ENCODE measurements around the gene SHROOM3. TPM values are rescaled to one million over a fixed set of nuclear protein-coding genes. Genes with fewer than 3 reads are reported as not detected.
A peak's percentile ranks its signal among the peaks of the same experiment; 100 is the strongest.

Gene SHROOM3
- total RNA-seq, 4 donors from 2014 or later = 52.0 to 444 (median 364) TPM

DNA sequence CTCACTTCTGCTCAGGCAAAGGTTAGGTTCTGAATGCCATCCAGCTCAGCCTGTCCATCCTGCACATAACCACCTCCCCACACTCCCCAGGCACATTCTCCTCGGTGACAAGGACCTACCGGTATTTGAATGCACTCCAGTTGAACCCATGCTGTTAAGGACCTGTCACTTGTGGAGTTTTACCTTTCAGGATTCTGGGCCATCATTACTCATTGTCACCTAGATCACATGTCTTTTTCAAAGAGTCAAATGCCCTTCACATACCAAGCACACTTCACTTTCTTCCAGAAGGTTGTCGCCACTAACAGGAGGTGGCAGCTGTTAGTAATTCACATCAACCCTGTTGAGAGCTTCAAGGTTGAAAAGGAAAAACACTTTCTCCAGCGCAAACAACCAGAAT, 244.7 kb downstream of the SHROOM3 start:
- peaks cover 0 to 11% (median 1%) of the 10 kb centered on the region in 4 donors for H3K4me1 ChIP-seq
- H3K4me3 ChIP-seq = no peak overlapping the region
- H3K27me3 ChIP-seq = no peaks in the 10 kb centered on the region
- H3K27ac ChIP-seq = no peak overlapping the region
- no peak for TF ChIP-seq POLR2A (IDR thresholded peaks at IDR 0.05)
- TF ChIP-seq, protein P1, sequence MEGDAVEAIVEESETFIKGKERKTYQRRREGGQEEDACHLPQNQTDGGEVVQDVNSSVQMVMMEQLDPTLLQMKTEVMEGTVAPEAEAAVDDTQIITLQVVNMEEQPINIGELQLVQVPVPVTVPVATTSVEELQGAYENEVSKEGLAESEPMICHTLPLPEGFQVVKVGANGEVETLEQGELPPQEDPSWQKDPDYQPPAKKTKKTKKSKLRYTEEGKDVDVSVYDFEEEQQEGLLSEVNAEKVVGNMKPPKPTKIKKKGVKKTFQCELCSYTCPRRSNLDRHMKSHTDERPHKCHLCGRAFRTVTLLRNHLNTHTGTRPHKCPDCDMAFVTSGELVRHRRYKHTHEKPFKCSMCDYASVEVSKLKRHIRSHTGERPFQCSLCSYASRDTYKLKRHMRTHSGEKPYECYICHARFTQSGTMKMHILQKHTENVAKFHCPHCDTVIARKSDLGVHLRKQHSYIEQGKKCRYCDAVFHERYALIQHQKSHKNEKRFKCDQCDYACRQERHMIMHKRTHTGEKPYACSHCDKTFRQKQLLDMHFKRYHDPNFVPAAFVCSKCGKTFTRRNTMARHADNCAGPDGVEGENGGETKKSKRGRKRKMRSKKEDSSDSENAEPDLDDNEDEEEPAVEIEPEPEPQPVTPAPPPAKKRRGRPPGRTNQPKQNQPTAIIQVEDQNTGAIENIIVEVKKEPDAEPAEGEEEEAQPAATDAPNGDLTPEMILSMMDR (IDR thresholded peaks at IDR 0.05) = no peak
- no peaks in the 10 kb centered on the region for H3K9me3 ChIP-seq
- DNase-seq = no peak
- H3K36me3 ChIP-seq = no peaks in the 10 kb centered on the region

DNA sequence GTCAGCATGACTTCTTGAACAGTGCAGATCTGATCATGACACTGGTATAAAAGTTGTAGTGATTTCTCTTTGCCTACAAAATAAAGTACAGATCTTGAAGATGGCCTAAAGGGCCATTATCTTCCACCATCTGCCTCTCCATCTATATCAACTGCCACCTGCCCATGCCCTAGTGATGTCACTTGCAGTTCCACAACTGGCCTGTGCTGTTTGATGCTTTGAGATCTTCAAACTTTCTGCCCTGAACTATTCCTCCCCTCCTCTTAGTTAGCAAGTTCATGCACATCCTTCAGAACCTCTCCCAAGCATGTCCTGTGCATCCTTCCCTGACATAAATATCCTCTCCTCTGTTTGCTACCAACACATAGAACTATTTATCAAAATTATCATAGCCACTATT, 245.9 kb downstream of the SHROOM3 start:
- Histone ChIP-seq H3K9me3 (no peaks in the 10 kb centered on the region), H3K27ac (no peak overlapping the region), H3K4me3 (no peak overlapping the region), H3K27me3 (no peaks in the 10 kb centered on the region), H3K4me1 (peaks cover 0 to 2% (median 0%) of the 10 kb centered on the region in 4 donors), H3K36me3 (no peaks in the 10 kb centered on the region)
- TF ChIP-seq POLR2A (IDR thresholded peaks at IDR 0.05) = no peak
- TF ChIP-seq, protein P1 (IDR thresholded peaks at IDR 0.05) = peak in 3 of 6 experiments; percentile 30 to 43 (median 39)
- no peak for DNase-seq

DNA sequence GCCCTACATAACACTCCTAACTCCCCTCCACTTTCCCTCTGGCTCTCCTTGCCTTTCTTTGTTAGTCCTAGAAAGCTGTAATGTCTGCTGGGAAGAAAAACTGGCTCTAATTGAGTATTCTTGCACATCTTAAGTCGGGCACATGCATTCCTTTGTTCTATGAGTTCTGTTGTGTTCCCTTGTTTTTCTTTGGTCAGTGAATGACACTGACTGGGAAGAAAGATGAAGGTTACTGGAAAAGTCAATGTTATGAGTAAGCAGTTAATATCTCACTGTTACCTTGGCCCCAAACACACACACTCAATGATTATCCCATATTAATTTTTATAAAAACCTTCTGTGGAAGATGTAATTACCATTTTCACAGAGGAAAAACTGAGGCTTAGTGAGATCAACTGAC, 247.0 kb downstream of the SHROOM3 start:
- Histone ChIP-seq H3K36me3 (no peaks in the 10 kb centered on the region), H3K9me3 (no peaks in the 10 kb centered on the region), H3K4me3 (no peak overlapping the region), H3K27ac (peak overlapping the region in 1 of 4 donors; percentile 70), H3K27me3 (no peaks in the 10 kb centered on the region), H3K4me1 (no peaks in the 10 kb centered on the region)
- no peak for DNase-seq
- TF ChIP-seq, protein P1 (IDR thresholded peaks at IDR 0.05) = no peak
- TF ChIP-seq POLR2A (IDR thresholded peaks at IDR 0.05) = no peak

DNA sequence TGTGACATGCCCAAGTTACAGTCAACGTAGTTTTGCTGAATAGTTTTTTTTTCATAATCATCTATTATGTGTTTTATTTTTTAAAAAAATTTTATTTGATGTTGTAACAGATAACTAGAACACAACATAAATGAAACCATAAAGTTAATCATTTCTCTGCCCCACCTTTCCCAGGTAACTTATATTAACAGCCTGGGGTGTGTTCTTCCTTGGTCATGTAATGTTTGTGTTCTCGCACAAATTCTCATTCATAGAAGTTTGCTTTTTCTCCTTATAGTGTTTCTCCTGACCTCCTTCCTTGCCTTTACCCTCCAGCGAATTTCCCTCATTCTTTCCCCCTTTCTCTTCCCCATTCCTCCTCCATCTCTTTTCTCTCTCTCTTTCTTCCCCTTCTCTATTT, 248.1 kb downstream of the SHROOM3 start:
- Histone ChIP-seq H3K4me1 (peaks cover 0 to 5% (median 0%) of the 10 kb centered on the region in 4 donors), H3K27ac (peak overlapping the region in 3 of 4 donors; percentile 49 to 74 (median 70))
- DNase-seq = no peak

DNA sequence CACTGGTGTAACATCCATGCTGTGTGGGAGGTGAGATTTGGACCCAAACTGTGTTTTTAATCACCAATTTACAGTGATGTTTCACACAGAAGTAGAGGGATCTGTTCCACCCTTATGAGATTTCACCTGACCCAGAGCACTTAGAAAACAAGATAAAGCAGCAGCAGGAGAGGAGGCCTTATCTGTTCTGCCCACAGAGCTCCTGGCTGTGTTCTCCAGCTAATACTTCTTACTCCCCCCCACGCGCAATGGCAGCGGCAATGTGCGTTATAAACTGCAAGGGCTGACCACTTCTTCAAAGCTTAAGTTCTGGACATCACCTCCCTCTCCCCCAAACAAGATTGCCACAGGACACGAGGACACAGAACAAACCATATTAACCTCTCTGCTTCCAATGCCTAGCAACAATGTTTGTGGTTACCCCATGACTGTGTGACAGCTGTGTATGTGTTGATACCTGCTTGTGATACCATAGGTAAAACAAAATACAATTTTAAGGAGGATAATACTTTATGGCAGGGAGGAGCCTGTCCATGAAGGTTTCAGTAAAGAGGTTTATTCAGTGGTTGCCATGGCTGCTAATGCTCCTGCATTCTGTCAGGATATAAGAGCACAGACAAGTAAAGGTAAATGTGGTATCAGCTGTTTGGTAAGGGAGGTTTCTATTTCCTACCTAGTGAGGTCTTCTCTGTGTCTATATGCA, 252.9 kb downstream of the SHROOM3 start:
- no peaks in the 10 kb centered on the region for H3K9me3 ChIP-seq
- TF ChIP-seq, protein P1 (IDR thresholded peaks at IDR 0.05) = no peak
- no peak for TF ChIP-seq POLR2A (IDR thresholded peaks at IDR 0.05)
- no peaks in the 10 kb centered on the region for H3K27me3 ChIP-seq
- DNase-seq = no peak
- H3K4me3 ChIP-seq = peak overlapping the region in 2 of 4 donors; percentile 80 to 82
- peak overlapping the region in 3 of 4 donors; percentile 86 to 96 (median 93) for H3K27ac ChIP-seq
- peaks cover 0 to 12% (median 2%) of the 10 kb centered on the region in 4 donors for H3K4me1 ChIP-seq
- no peaks in the 10 kb centered on the region for H3K36me3 ChIP-seq

More for the DNA sequence above, 248.1 kb downstream of the SHROOM3 start:
- no peaks in the 10 kb centered on the region for H3K9me3 ChIP-seq
- TF ChIP-seq, protein P1 (IDR thresholded peaks at IDR 0.05) = no peak
- TF ChIP-seq POLR2A (IDR thresholded peaks at IDR 0.05) = peak in 1 of 2 donors; percentile 77
- no peaks in the 10 kb centered on the region for H3K27me3 ChIP-seq
- no peak overlapping the region for H3K4me3 ChIP-seq
- no peaks in the 10 kb centered on the region for H3K36me3 ChIP-seq

All from Peyer's patch (tissue), 4 donors.